Measurements from ENCODE around the gene WNT7A. TPM values are rescaled to one million over a fixed set of nuclear protein-coding genes. Genes with fewer than 3 reads are reported as not detected.

The WNT7A gene
- total RNA-seq, 1 experiment from 2014 or later, result not detected

DNA sequence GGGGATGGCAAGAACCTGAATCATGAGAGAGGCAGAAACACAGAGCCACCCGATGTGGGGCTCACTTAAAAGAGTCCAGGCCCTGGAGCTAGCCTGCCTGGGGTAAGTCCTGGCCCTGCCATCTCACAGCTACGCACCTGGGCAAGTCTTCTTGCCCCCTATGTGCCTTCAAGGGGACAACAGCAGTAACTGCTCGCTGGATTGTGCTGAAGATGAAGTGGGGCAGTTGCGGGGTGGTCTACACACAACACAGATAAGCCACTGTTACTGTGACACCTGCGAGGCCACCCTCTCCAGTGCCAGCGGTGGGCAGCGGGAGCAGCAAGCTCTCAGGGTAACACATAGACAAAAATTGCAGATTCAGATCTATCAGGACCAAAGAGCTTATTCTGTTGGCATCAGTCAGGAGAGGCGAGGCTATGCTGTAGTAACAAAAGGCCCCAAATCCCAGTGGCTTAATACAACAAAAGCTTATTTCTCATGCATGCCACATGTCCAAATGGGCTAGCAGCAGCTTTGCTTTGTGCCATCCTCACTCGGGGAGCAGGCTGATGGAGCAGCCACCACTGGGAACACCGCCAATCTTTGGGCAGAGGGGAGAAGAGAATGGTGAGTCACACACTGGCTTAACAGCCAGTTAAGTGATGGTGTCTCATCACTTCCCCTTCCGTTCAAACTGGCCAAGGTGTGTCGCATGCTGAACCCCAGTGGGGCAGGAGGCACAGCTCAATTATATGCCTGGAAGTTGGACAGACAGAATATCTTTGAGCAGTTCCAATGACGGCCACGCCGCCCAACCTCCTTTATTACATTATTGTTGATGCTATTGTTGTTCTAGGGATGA is 78.3 kb downstream of the WNT7A start:
- H3K9me3 Mint-ChIP-seq, result peaks cover 0 to under 1% of the 10 kb centered on the region in 2 experiments; a peak in 1 of 5 replicates
- no peak overlapping the region for H2BK20ac ChIP-seq (ENCODE audit: low read depth, low read length, poor library complexity, severe bottlenecking)
- H3K27me3 Mint-ChIP-seq (ENCODE audit: low read depth), result peaks cover 3% of the 10 kb centered on the region
- H3K9ac ChIP-seq (ENCODE audit: extremely low read depth, insufficient read length, low read length), result no peak overlapping the region
- H3K56ac ChIP-seq (ENCODE audit: insufficient read length, low read depth, low read length), result no peak overlapping the region
- no peak overlapping the region for H2BK12ac ChIP-seq (ENCODE audit: insufficient read length, low read depth, low read length)
- H3K4me3 Mint-ChIP-seq, result no peak overlapping the region
- H3K18ac ChIP-seq (ENCODE audit: insufficient read length, low read depth, low read length), result no peak overlapping the region
- WGBS (ENCODE audit: extremely low coverage, insufficient read length, low lambda C conversion rate), result no CpG with 5 or more reads among the region's 15 CpGs
- no peak overlapping the region; the same call in 1 of the 2 replicates for H3K14ac ChIP-seq (ENCODE audit: insufficient read depth, low read length)
- no peak overlapping the region for H3K23ac ChIP-seq (ENCODE audit: insufficient read length, low read depth, low read length)
- H2BK5ac ChIP-seq (ENCODE audit: insufficient read length, low read length), result no peak overlapping the region
- no peak overlapping the region for H2BK15ac ChIP-seq (ENCODE audit: low read depth, low read length)
- H3T11ph ChIP-seq (ENCODE audit: low read length), result no peak overlapping the region
- no peaks in the 10 kb centered on the region for H3K36me3 Mint-ChIP-seq (ENCODE audit: insufficient read depth in 1 of 3, low read depth in 3 of 3)
- DNase-seq, result no peak
- TF ChIP-seq, protein P1, sequence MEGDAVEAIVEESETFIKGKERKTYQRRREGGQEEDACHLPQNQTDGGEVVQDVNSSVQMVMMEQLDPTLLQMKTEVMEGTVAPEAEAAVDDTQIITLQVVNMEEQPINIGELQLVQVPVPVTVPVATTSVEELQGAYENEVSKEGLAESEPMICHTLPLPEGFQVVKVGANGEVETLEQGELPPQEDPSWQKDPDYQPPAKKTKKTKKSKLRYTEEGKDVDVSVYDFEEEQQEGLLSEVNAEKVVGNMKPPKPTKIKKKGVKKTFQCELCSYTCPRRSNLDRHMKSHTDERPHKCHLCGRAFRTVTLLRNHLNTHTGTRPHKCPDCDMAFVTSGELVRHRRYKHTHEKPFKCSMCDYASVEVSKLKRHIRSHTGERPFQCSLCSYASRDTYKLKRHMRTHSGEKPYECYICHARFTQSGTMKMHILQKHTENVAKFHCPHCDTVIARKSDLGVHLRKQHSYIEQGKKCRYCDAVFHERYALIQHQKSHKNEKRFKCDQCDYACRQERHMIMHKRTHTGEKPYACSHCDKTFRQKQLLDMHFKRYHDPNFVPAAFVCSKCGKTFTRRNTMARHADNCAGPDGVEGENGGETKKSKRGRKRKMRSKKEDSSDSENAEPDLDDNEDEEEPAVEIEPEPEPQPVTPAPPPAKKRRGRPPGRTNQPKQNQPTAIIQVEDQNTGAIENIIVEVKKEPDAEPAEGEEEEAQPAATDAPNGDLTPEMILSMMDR (conservative IDR thresholded peaks at IDR 0.05), result no peak
- no peaks in the 10 kb centered on the region for H3K79me2 ChIP-seq (ENCODE audit: insufficient read depth, low read length)
- no peaks in the 10 kb centered on the region; the same call in 1 of the 2 replicates for H3K4me1 ChIP-seq (ENCODE audit: insufficient read depth, low read length)
- no peak overlapping the region for H2BK120ac ChIP-seq (ENCODE audit: low read depth, low read length, poor library complexity, severe bottlenecking)
- no peaks in the 10 kb centered on the region for H3K9me3 ChIP-seq (ENCODE audit: control insufficient read depth, low read depth, low read length)
- no peak overlapping the region for H2AK5ac ChIP-seq (ENCODE audit: insufficient read length, low read length)
- no peaks in the 10 kb centered on the region for H3K27me3 ChIP-seq (ENCODE audit: insufficient read depth, low read length)
- no peak overlapping the region for H4K8ac ChIP-seq (replicated peaks; ENCODE audit: insufficient read length, low read depth, low read length)
- H3K4ac ChIP-seq (ENCODE audit: low read depth, low read length), result no peak overlapping the region
- no peak overlapping the region for H3K27ac Mint-ChIP-seq
- no peaks in the 10 kb centered on the region for H4K20me1 ChIP-seq (ENCODE audit: control insufficient read depth, insufficient read depth, insufficient read length)
- H3K4me1 Mint-ChIP-seq, result peaks cover 10 to 14% of the 10 kb centered on the region in 2 experiments
- no peak overlapping the region for H4K91ac ChIP-seq (ENCODE audit: insufficient read length, low read depth, low read length)
- no peaks in the 10 kb centered on the region for H3K23me2 ChIP-seq (ENCODE audit: insufficient read length, low read depth, low read length, poor library complexity, severe bottlenecking)
- H2AFZ ChIP-seq (ENCODE audit: low read length), result no peak overlapping the region
- H3K79me1 ChIP-seq (ENCODE audit: insufficient read depth, low read depth, low read length, poor library complexity, severe bottlenecking), result no peaks in the 10 kb centered on the region
- H4K5ac ChIP-seq (ENCODE audit: insufficient read length, low read depth, low read length), result no peak overlapping the region
- no peak overlapping the region for H3K4me2 ChIP-seq (ENCODE audit: insufficient read depth, insufficient read length, low read length)
- H3K27ac ChIP-seq (ENCODE audit: insufficient read length, low read depth, low read length), result no peak overlapping the region

Measured in H9 (cell line).